Esophagus squamous epithelium (tissue), 5 donors: ENCODE results near the gene LIN7B. TPM values are rescaled to one million over a fixed set of nuclear protein-coding genes. Genes with fewer than 3 reads are reported as not detected.
A peak's percentile ranks its signal among the peaks of the same experiment; 100 is the strongest.

Experiments
- DNase-seq: peaks from one replicate; lab custom pipeline; 2025; lab: John Stamatoyannopoulos, UW
- H3K27ac ChIP-seq, 4 donors: fragments of 200-600 bp; sonication (generic); one replicate each; pipeline ENCODE4 v1.5.1; 2016 to 2019; ENCODE audit warnings: mild to moderate bottlenecking in 1 of 4
- H3K27me3 ChIP-seq, 4 donors: fragments of 200-600 bp; sonication (generic); 1 replicate in 3 of 4; 2 replicates in 1 of 4; pipeline versions ENCODE4 v1.5.1 to v1.6.0; 2017 to 2021; ENCODE audit warnings: antibody characterized with exemption in 1 of 4
- H3K36me3 ChIP-seq, 3 donors: fragments of 200-600 bp; sonication (generic); one replicate each; pipeline ENCODE4 v1.5.1; 2016 to 2019
- H3K4me1 ChIP-seq, 3 donors: fragments of 200-600 bp; sonication (generic); one replicate each; pipeline ENCODE4 v1.5.1; 2017 to 2019
- H3K4me3 ChIP-seq, 4 donors: fragments of 200-600 bp; sonication (generic); 1 replicate in 3 of 4; 2 replicates in 1 of 4; pipeline ENCODE4 v1.5.1; 2016 to 2019; ENCODE audit warnings: mild to moderate bottlenecking in 2 of 4, moderate library complexity in 1 of 4
- H3K9me3 ChIP-seq, 3 donors: fragments of 200-600 bp; sonication (generic); one replicate each; pipeline ENCODE4 v1.5.1; 2016 to 2019
- POLR2A ChIP-seq, 4 donors: fragments of 450-650 bp; IDR thresholded peaks; one replicate each; pipeline ENCODE4 v1.6.1; 2017; ENCODE audit warnings: antibody characterized with exemption in 4 of 4, mild to moderate bottlenecking in 4 of 4, moderate library complexity in 3 of 4
- WGBS, 2 donors: methylation state at CpG; one replicate each; pipeline ENCODE4 v1.1.5; 2018; 5-methylcytosine and 5-hydroxymethylcytosine counted together
- intact Hi-C: fragments of 100-400 bp; cut with DNase I; formaldehyde crosslinking; loops from one replicate; pipeline ENCODE4 v1.15.0; 2022
- total RNA-seq, 4 donors: library from RNA; depleted of rRNA; stranded (reverse); fragments of >200 nt; gene quantifications; one replicate each; pipeline ENCODE4 v1.1.0, GENCODE V29; 2016
- TF ChIP-seq, protein P1 (sequence below), 6 experiments: fragments of 450-650 bp in 4 of 6; fragments of 200-600 bp in 2 of 6; sonication (generic) in 2 of 6; IDR thresholded peaks; one replicate each; pipeline ENCODE4 v1.5.1; 2016 to 2019; ENCODE audit warnings: antibody characterized with exemption in 6 of 6, mild to moderate bottlenecking in 4 of 6, moderate library complexity in 4 of 6
- donor health status: DM: yes; HTN: yes; CAD: no.

LIN7B gene
- total RNA-seq, 4 donors from 2014 or later = 5.7 to 14.1 (median 10.1) TPM

DNA sequence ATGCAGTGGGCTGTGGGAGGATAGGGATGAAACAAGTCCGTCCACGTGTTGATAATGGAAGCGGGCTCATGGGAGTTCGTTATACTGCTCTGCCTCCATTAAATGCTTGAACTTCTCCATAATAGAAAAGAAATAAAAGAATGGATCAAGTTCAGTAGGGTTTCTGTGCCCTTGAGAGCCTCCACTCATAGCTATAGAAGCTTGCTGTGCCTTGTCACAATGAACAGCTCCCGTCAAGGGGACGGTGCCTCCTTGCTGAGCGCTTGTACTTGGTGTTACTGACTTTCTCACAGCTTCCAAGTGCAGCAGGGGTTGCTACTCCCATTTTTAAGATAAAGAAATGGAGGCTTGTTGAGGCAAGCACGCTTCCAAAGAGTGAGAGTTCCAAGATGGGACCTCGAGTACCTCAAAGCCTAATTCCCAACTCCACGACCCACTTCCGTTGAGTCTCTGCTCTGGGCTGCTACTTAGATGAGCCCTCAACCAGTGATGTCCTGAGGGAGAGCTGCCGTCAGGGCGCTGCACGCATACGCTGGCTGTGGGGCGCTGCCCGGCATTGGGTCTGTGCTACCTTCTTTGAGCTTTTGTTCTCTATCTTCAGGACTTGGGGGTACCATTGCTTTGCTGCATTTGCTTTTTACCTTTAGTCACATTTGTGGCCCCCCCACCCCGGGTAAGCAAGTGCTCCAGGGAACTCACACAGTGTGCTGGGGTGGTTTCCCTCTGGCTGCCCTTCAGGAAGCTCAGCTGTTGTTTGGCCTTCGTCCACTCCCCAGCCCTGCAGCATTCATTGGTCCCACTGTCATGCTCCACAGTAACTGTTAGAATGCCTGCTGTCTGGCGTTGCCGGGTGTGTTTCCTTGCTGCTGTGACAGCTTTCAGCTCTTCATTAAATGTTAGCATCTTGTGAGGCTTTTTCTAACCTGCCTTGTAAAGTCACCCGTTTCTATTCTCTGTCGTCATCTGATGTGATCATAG, 19.4 kb upstream of the LIN7B start:
- no peak for DNase-seq
- Histone ChIP-seq H3K9me3 (no peaks in the 10 kb centered on the region), H3K4me3 (no peak overlapping the region), H3K27me3 (no peaks in the 10 kb centered on the region), H3K36me3 (peaks cover 36 to 96% (median 54%) of the 10 kb centered on the region in 3 donors), H3K27ac (no peak overlapping the region), H3K4me1 (peaks cover 0 to 29% (median 5%) of the 10 kb centered on the region in 3 donors)
- intact Hi-C loops = loop anchor here (5.0 kb wide), 1 partner anchor 53 kb away; no protein-coding TSS in a partner anchor
- no peak for TF ChIP-seq POLR2A (IDR thresholded peaks at IDR 0.05)
- TF ChIP-seq, protein P1, sequence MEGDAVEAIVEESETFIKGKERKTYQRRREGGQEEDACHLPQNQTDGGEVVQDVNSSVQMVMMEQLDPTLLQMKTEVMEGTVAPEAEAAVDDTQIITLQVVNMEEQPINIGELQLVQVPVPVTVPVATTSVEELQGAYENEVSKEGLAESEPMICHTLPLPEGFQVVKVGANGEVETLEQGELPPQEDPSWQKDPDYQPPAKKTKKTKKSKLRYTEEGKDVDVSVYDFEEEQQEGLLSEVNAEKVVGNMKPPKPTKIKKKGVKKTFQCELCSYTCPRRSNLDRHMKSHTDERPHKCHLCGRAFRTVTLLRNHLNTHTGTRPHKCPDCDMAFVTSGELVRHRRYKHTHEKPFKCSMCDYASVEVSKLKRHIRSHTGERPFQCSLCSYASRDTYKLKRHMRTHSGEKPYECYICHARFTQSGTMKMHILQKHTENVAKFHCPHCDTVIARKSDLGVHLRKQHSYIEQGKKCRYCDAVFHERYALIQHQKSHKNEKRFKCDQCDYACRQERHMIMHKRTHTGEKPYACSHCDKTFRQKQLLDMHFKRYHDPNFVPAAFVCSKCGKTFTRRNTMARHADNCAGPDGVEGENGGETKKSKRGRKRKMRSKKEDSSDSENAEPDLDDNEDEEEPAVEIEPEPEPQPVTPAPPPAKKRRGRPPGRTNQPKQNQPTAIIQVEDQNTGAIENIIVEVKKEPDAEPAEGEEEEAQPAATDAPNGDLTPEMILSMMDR (IDR thresholded peaks at IDR 0.05) = no peak
- WGBS, 2 donors = 71 to 73% methylated on average over 23 of the region's 23 CpGs

DNA sequence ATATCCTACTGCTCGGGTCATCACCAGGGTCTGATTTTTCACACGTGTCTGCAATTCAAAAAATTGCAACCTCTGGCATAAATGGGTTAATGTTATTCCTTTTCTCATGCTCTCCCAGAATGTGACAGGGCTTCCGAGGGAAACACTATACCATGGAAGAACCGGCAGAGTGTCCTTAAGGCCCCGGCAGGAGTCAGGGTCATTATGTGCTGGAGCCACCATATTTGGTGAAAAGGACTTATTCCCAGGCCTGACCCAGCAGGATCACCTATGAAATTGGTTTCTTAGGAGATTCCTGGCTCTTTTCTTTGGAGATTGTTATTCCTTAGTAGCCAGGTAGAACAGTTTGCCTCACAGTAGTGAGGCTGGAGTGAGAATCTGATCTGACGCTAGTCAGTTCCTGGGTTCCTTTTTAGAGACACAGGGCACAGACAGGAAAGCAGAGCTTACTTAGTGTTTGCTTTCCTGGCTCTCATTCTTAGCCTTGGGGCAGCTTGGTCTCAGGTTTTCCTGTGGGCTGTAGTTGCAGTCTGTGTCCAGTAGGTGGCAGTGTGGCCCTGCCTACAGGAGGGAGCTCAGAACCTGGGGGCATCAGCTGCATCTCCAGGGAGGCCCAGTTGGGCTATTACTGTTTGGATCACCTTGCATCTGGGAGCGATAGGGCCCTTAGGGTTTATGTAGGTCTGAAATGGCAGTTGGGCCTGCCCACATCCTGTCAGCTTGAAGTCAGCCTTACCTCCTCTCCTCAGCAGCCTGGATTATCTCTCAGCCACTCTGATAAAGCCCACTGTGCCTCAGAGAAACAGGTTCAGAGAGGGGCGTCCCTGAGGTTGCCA, 16.5 kb upstream of the LIN7B start:
- no peak for TF ChIP-seq POLR2A (IDR thresholded peaks at IDR 0.05)
- TF ChIP-seq, protein P1 (IDR thresholded peaks at IDR 0.05) = peak; percentile 98 to 100 (median 98)
- Histone ChIP-seq H3K4me1 (peaks cover 0 to 29% (median 5%) of the 10 kb centered on the region in 3 donors), H3K9me3 (no peaks in the 10 kb centered on the region), H3K4me3 (no peak overlapping the region), H3K36me3 (peaks cover 35 to 96% (median 53%) of the 10 kb centered on the region in 3 donors), H3K27ac (peak overlapping the region in 2 of 4 donors; percentile 5 to 23), H3K27me3 (no peaks in the 10 kb centered on the region)
- 41 to 53% methylated on average over 7 of the region's 8 CpGs for WGBS, 2 donors
- intact Hi-C loops = loop anchor here (5.0 kb wide), 1 partner anchor 50 kb away; no protein-coding TSS in a partner anchor
- no peak for DNase-seq

DNA sequence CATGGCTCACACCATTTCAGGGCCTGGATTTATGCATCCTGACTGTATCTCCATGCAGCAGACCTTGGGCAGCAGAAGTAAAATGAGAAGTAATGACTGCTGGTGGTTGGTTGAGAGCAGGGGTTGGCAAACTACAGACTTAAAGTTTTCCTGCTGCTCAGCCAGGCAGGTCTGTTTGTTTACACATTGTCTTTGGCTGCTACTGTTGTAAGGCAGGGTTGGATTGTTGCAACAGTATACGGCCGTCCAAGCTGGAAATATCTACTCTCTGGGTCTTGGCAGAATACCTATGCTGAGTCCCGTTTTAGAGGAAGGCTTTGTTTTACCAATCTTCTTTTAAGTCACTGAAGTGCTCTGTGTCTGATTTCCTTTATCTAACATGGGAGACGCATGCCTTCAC, 15.4 kb upstream of the LIN7B start:
- Histone ChIP-seq H3K27ac (no peak overlapping the region), H3K4me3 (no peak overlapping the region), H3K27me3 (no peaks in the 10 kb centered on the region), H3K9me3 (no peaks in the 10 kb centered on the region), H3K4me1 (peaks cover 0 to 29% (median 5%) of the 10 kb centered on the region in 3 donors), H3K36me3 (peaks cover 37 to 96% (median 57%) of the 10 kb centered on the region in 3 donors)
- no peak for DNase-seq
- no peak for TF ChIP-seq POLR2A (IDR thresholded peaks at IDR 0.05)
- TF ChIP-seq, protein P1 (IDR thresholded peaks at IDR 0.05) = no peak
- intact Hi-C loops = loop anchor here (5.0 kb wide), 1 partner anchor 49 kb away; no protein-coding TSS in a partner anchor
- WGBS, 2 donors = 69% methylated on average over 4 of the region's 4 CpGs

DNA sequence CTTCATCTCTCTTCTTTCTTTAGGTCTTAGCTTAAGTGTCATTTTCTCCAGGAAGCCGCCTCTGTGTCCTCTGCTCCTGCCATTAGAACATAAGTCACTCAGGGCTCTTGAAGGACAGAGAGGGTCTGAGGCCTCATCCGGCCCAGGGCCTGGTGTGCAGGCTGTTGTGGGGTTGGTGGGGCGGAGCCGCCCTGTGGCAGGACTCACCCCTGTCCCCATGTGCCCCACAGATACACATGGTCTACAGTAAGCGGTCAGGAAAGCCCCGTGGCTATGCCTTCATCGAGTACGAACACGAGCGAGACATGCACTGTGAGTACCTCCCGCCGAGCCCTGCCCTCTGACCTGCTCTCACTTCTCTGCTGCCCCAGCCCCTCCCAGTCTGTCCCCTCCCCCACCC, 13.0 kb upstream of the LIN7B start:
- no peak for TF ChIP-seq POLR2A (IDR thresholded peaks at IDR 0.05)
- TF ChIP-seq, protein P1 (IDR thresholded peaks at IDR 0.05) = no peak
- no peaks in the 10 kb centered on the region for H3K9me3 ChIP-seq
- DNase-seq = no peak
- H3K4me3 ChIP-seq = no peak overlapping the region
- H3K27me3 ChIP-seq = no peaks in the 10 kb centered on the region
- intact Hi-C loops = loop anchor here (5.0 kb wide), 1 partner anchor 96 kb away; no protein-coding TSS in a partner anchor
- 58 to 63% methylated on average over 6 to 10 of the region's 12 CpGs for WGBS, 2 donors
- H3K4me1 ChIP-seq = peaks cover 0 to 20% (median 5%) of the 10 kb centered on the region in 3 donors
- H3K36me3 ChIP-seq = peaks cover 47 to 98% (median 77%) of the 10 kb centered on the region in 3 donors
- H3K27ac ChIP-seq = no peak overlapping the region
